ENCODE measurements around the gene CDK14.

- TF ChIP-seq CTCF (IDR thresholded peaks at IDR 0.05) (no peak), POLR2A (IDR thresholded peaks at IDR 0.05) (no peak)
Measured at GRCh38 chr7:91233212-91233611, 637.1 kb downstream of the CDK14 start.

Measured in esophagus squamous epithelium (tissue), 4 donors.